ENCODE data around the gene SLC14A1.
A peak's percentile ranks its signal among the peaks of the same experiment; 100 is the strongest.

The SLC14A1 gene

DNA sequence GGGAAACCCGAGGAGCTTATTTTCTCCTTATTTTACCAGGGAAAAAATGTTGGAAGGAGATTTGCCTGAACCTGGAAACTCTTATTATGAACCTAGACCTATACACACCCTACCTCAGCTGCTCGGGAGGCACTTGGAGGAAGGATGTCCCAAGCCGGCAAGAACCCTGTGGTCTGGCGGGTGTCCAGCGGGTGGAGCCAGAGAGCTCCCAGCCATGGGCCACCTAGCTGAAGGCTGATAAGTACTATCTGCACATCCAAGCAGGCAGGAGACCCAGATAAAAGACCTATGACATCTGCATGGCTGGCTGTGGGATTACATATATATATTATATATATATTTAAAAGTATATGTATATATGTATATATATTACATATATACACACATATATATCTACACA is 1.1 kb upstream of the SLC14A1 start:
- DNase-seq (ENCODE audit: low read depth in 2 of 2), result peak; percentile 30 to 45

GRCh38 chr18:45724601-45725000 is 620 bp downstream of the SLC14A1 start:
- no peak for DNase-seq (ENCODE audit: low read depth in 2 of 2)

GRCh38 chr18:45725336-45725735 is 1.4 kb downstream of the SLC14A1 start:
- DNase-seq (ENCODE audit: low read depth in 2 of 2), result no peak

DNA sequence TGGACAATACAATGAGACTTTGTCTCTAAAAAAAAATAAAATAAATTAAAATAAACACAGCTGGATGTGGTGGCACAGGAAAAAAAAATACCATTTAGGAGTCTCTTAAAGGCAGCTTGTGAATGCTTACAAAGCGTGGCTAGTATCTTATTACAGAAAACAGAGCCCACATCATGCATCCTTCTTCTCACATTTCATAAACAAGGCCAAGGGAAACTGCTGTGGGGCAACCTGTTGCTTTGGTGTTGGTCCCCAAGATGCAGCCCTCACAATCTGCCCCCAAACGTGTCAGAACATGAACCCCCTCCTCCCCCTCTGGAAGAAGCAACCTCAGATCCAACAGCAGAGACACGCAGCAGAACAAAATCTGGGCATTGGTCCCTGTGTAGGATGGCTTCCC is 2.6 kb downstream of the SLC14A1 start:
- DNase-seq (ENCODE audit: low read depth in 2 of 2), result no peak

DNA sequence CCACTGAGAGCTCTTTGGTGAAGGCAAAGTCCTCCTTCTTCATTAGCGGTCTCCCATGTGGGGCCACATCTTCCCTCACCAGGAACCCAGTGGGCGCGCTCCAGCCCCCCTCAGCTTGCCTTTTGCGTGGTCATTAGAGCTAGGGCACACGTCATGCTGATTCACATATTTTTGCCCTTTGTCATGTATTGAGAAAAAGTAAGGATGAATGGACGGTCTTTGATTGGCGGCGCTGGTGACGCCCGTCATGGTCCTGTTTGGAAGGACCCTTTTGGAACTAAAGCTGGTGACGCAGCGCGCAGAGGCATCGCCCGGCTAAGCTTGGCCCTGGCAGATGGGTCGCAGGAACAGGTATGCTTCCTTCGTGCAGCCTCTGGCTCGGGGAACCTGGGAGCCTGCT is 3.1 kb downstream of the SLC14A1 start:
- DNase-seq (ENCODE audit: low read depth in 2 of 2), result no peak

DNA sequence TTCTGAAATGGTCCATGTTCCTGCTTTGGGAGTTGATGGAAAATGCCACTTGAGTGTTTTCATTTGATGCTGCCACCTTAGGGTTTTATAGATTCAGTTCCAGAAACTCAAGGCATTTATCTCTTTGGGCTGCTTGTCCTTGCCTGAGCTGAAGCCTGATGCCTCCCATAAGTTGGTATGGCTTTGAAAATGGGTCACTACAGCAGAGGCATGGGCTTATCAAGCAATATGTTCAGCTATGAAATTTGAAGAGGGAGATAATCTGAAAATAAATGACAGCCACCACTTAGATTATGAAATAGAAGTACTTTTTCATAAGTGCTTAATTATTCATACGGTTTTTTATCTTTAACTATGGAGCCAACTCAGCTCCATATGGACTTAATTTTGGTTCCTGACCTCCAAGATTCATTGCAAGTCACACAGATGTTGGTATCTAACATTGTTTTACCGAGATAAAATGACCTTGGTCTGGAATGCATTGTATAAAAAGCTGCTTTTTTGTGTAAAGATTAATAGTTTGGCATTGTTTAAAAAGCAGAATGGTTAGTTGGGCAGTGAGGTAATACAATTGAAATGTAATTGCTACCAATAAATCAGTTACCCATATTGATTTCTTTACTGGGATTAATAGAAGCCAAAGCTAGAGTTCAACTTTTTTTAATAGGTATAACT is 4.5 kb downstream of the SLC14A1 start:
- no peak for DNase-seq (ENCODE audit: low read depth in 2 of 2)

DNA sequence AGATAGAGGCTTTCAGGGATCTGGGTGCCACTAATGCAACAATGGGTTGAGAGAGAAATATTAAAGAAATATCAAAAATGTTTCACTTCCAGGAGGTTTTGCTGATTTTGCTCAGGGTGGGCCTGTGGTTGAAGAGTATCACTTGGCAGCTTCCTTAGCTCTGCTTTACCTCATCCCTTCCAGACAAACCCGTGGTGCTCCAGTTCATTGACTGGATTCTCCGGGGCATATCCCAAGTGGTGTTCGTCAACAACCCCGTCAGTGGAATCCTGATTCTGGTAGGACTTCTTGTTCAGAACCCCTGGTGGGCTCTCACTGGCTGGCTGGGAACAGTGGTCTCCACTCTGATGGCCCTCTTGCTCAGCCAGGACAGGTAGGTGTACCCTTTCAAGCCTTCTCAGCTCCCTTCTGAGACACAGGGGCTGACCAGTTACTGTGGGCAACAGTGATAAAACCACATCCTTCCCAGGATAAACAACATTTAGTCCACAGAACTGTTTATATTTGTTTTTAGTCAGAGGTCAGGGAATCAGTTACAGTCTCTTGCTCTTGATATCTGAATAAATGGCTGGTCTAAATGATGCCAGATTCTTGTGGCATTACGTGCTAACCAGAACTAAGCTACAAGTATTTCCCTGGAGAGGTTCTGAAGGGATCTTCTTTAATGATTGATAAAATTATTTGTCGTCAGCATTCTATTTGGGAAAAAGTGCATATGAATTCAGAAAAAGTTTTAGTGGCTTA is 7.0 kb downstream of the SLC14A1 start:
- DNase-seq (ENCODE audit: low read depth in 2 of 2), result no peak

DNA sequence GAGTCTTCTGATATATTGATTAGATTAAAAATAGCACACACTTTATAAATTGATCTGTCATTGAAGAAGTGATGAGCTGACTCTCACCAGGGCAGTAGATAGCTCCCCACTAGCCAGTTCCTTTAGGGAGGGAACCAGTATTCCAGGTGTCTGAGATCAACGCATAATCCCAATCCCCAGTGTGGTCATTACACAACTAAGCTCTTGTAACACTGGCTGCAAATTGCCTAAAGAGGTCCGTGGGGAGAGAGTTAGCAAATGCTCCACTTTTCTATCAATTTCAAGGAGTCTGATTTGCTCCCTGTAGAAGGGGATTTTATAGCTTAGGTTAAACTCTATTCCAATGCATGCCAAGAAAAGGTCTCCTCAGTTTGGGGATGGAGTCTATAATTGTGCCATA is 7.7 kb downstream of the SLC14A1 start:
- no peak for DNase-seq (ENCODE audit: low read depth in 2 of 2)

DNA sequence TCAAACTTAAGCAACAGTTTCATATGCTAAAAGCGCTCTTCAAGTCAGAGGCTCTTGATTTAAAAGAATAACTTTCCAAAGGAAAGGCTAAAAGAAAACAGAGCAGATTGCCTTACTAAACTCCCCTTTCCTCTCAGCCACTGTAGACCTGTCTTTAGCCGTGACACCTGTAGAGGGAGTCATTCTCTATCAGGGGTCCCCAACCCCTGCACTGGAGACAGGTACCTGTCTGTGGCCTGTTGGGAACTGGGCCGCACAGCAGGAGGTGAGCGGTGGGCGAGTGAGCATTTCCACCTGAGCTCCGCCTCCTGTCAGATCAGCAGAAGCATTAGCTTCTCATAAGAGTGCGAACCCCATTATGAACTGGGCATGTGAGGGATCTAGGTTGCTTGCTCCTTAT is 9.6 kb downstream of the SLC14A1 start:
- no peak for DNase-seq (ENCODE audit: low read depth in 2 of 2)

- DNase-seq (ENCODE audit: low read depth in 2 of 2), result no peak
Observed at GRCh38 chr18:45734505-45734904, 10.5 kb downstream of the SLC14A1 start.

- no peak for DNase-seq (ENCODE audit: low read depth in 2 of 2)
Observed at GRCh38 chr18:45734944-45735343, 11.0 kb downstream of the SLC14A1 start.

DNA sequence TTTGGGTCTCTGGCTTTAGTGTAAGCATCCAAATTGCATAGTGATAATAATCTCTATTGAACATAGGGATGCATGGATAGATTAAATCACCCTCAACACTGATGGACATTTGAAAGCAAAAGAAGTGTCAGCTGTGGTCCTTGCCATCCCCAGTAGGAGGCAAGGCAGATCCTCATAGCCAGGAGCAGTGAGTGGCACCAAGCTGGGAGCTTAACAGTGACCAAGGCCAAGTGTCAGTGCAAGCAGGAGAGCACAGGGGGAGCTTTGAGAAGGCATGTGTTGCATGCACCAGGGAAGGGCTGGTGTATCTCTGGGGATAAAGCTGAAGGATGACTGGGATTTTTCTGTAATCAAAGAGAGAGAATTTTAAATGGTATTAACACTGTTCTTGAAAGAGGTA is 14.7 kb downstream of the SLC14A1 start:
- DNase-seq (ENCODE audit: low read depth in 2 of 2), result no peak

DNA sequence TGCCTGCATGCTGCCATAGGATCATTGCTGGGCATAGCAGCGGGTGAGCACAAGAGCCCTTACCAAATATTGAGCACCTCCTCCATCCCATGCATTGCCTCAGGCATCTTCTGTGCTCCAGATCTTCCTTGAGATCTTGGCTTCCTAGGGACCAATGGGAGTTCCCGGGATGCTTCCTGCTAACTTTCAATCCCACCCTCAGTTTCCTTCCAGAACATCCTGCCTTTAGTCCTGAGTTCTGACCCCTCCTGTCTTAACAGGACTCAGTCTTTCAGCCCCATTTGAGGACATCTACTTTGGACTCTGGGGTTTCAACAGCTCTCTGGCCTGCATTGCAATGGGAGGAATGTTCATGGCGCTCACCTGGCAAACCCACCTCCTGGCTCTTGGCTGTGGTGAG is 15.3 kb downstream of the SLC14A1 start:
- DNase-seq (ENCODE audit: low read depth in 2 of 2), result no peak

- no peak for DNase-seq (ENCODE audit: low read depth in 2 of 2)
Observed at GRCh38 chr18:45739848-45740247, 15.9 kb downstream of the SLC14A1 start.

- no peak for DNase-seq (ENCODE audit: low read depth in 2 of 2)
Observed at GRCh38 chr18:45741056-45741455, 17.1 kb downstream of the SLC14A1 start.

GRCh38 chr18:45745817-45746461 is 22.0 kb downstream of the SLC14A1 start:
- no peak for DNase-seq (ENCODE audit: low read depth in 2 of 2)

GRCh38 chr18:45748501-45748900 is 24.5 kb downstream of the SLC14A1 start:
- DNase-seq (ENCODE audit: low read depth in 2 of 2), result no peak

DNA sequence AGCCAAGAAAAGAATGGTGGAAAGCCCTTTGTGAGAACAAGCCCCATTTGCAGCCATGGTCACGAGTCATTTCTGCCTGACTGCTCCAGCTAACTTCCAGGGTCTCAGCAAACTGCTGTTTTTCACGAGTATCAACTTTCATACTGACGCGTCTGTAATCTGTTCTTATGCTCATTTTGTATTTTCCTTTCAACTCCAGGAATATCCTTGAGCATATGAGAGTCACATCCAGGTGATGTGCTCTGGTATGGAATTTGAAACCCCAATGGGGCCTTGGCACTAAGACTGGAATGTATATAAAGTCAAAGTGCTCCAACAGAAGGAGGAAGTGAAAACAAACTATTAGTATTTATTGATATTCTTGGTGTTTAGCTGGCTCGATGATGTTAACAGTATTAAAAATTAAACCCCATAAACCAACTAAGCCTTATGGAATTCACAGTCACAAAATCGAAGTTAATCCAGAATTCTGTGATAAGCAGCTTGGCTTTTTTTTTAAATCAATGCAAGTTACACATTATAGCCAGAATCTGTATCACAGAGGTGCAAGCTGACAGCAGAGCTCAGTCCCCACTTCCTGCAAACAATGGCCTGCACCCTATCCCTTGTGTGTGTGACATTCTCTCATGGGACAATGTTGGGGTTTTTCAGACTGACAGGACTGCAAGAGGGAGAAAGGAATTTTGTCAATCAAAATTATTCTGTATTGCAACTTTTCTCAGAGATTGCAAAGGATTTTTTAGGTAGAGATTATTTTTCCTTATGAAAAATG is 26.1 kb downstream of the SLC14A1 start:
- no peak for DNase-seq (ENCODE audit: low read depth in 2 of 2)

DNA sequence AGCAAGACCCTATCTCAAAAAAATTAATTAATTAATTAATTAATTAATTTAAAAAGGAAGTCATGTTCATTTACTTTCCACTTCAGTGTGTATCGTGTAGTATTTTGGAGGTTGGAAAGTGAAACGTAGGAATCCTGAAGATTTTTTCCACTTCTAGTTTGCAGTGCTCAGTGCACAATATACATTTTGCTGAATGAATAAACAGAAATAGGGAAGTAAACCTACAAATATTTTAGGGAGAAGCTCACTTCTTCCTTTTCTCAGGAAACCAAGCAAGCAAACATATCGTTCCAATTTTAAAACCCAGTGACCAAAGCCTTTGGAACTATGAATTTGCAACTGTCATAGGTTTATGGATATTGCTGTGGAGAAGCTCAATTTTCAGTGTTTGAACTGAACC is 27.8 kb downstream of the SLC14A1 start:
- DNase-seq (ENCODE audit: low read depth in 2 of 2), result no peak

- no peak for DNase-seq (ENCODE audit: low read depth in 2 of 2)
Observed at GRCh38 chr18:45752681-45753080, 28.7 kb downstream of the SLC14A1 start.

DNA sequence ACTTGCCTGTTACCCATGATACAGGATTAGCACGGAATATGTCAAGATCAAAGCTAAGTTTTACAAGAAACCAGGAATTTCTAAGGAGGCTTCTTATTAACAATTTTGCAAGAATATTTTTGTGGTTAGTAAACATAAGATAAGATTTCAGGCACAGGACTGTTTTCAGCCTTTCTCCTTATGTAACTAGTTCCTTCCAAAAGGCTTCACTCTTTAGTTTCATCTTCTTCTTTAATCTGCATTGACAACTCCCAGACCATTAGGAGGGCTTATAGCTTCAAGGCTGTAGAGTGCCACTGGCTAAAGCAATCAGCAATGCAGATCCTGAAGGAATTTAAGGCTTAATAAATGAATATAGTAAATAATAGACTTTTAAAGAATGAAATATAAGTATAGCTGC is 29.3 kb downstream of the SLC14A1 start:
- DNase-seq (ENCODE audit: low read depth in 2 of 2), result no peak

DNA sequence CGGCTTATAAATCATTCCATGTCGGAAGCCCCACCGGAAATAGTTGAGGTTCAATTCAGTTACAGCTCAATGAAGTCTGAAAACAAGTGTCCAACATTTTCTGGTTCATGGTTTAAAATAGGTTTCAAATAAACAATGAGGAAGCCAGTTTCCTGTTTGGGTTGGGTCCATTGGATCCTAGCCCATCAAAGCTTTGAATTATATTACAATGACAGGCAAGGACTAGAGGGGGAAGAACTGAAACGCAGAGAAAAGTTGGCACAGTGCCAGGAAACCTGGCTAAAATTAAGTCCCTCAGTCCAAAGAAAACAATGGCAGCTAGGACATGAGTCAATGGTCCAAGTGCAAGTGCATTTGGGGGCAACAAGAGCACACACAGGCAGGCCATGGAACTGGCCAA is 32.0 kb downstream of the SLC14A1 start:
- DNase-seq (ENCODE audit: low read depth in 2 of 2), result no peak
